Right lobe of liver (tissue), 4 donors: ENCODE measurements around the gene AFAP1.

Experiments used
- CTCF ChIP-seq, 4 donors: fragments of 200-600 bp in 3 of 4; fragments of 450-650 bp in 1 of 4; IDR thresholded peaks; one replicate each; pipeline versions ENCODE4 v1.5.1 to v1.8.0; 2016 to 2022; ENCODE audit warnings: antibody characterized with exemption in 4 of 4, mild to moderate bottlenecking in 2 of 4
- POLR2A ChIP-seq: fragments of 450-650 bp; IDR thresholded peaks from one replicate; pipeline ENCODE4 v1.6.1; 2017; ENCODE audit warnings: antibody characterized with exemption, mild to moderate bottlenecking
- donor health status: DM: no; HTN: no; CAD: no.
- donor health status: DM: no; HTN: no; CAD: no.
- donor health status: DM: no; HTN: yes; CAD: no.

- no peak for TF ChIP-seq CTCF (IDR thresholded peaks at IDR 0.05)
- no peak for TF ChIP-seq POLR2A
Measured at GRCh38 chr4:7777017-7777710, 162.5 kb downstream of the AFAP1 start.
